Hepatocyte (in vitro differentiated cells): ENCODE data around the gene PIM3.

Source experiments
- EZH2 ChIP-seq: fragments of 200-600 bp; sonication (generic); IDR thresholded peaks from 2 replicates; pipeline ENCODE4 v1.6.1; 2016; ENCODE audit warnings: antibody characterized with exemption, mild to moderate bottlenecking, borderline replicate concordance
- EZH2phosphoT487 ChIP-seq: fragments of 200-600 bp; sonication (generic); IDR thresholded peaks from one replicate; pipeline ENCODE4 v1.6.1; 2018; ENCODE audit warnings: antibody characterized with exemption, mild to moderate bottlenecking, low read depth, moderate library complexity; ENCODE audit not compliant: unreplicated experiment, severe bottlenecking
- TF ChIP-seq, protein P1 (sequence below): fragments of 200-600 bp; sonication (generic); IDR thresholded peaks from 2 replicates; pipeline ENCODE4 v1.5.1; 2016; ENCODE audit warnings: antibody characterized with exemption, mild to moderate bottlenecking; ENCODE audit not compliant: poor library complexity

DNA sequence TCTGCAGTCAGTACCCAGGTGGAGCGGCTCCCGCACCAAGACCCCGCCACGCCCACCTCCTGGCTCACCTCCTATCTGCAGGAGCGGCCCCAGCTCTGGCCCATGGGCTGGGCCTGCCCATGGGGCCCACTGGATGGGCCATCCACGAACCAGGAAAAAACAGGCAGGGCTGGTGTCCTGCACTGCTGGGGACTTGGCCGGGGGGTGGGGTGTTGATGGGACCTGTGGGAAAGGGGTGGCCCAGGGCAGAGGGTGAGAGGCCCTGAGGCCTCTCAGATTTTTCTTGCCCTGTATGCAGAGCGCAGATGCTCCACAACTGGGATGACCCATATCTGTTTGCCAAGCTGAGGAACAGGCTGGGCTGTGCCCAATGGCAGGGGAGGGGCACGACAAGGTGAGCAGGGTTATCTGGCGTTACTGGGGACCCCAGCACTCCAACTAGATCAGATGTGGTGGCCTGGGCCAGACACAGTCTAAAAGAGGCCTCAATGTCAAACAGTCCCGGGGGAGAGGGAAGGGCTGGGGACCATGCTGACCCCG lies 2.7 kb upstream of the PIM3 start:
- TF ChIP-seq EZH2 (no peak), EZH2phosphoT487 (no peak)
- TF ChIP-seq, protein P1, sequence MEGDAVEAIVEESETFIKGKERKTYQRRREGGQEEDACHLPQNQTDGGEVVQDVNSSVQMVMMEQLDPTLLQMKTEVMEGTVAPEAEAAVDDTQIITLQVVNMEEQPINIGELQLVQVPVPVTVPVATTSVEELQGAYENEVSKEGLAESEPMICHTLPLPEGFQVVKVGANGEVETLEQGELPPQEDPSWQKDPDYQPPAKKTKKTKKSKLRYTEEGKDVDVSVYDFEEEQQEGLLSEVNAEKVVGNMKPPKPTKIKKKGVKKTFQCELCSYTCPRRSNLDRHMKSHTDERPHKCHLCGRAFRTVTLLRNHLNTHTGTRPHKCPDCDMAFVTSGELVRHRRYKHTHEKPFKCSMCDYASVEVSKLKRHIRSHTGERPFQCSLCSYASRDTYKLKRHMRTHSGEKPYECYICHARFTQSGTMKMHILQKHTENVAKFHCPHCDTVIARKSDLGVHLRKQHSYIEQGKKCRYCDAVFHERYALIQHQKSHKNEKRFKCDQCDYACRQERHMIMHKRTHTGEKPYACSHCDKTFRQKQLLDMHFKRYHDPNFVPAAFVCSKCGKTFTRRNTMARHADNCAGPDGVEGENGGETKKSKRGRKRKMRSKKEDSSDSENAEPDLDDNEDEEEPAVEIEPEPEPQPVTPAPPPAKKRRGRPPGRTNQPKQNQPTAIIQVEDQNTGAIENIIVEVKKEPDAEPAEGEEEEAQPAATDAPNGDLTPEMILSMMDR, result no peak
